ENCODE results near the gene NUAK1.
A peak's percentile ranks its signal among the peaks of the same experiment; 100 is the strongest.
"Not testable (repeated sequence)": the region's sequence is repeated elsewhere in the genome, so short reads cannot be mapped to it uniquely, and the experiment has no call there.

The NUAK1 gene

DNA sequence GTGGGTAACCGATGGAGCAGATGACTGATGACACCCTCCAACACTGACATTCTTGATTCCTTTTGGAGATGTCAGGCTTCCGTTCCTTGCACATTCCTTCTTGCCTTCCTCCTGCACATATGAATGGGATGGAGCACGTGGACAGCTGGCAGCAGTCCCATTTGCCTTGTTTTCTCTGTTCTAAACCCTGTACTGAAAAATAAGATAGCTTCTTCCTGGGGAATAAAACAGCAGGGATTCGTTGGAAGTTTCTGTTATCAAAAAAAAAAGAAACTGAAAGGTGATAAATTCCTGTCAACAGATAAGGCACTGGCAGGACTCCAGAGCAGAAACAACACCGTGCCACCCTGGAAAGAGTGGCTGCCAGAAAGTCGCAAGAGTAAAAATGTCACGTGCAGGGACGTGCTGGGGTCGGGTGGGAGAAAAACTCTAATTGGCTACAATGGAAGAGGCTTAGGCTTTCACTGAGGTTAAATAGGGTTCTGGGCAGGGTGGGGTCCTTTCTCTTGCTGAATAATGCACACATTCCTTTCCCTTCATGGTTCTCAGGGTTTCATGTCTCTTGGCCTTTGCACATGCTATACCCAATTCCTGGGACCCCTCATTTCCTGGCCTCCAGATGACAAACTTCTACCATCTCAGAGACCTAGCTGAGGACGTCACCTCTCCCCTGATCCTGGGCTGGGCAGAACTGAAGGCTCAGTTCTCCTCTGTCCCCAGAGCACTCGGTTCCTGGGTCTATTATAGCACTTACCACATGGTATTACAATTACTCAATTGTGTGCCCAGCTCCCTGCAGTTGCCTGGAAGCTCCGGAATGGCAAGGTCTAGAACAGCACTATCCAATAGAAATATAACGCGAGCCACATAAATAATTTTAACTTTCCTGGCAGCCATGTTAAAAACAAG lies 7.0 kb upstream of the NUAK1 start:
- DNase-seq = no peak

DNA sequence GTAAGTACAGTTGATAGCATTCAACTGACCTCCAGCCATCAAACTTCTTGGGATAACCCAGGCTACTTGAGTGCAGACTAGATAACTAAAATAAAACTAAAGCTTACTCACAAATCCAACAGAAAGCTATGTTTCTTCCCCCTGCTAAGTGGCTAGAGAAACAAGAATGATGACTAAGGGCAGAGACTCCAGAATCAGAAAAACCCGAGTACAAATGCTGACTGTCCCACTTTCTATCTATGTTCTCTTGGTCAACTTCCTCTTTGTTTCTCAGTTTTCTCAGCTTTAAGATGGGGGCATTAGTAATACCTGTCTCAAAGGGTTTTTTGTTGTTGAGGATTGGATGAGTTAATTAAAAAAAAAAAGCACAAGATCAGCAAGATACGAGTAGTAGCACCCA lies 6.1 kb upstream of the NUAK1 start:
- DNase-seq = no peak

GRCh38 chr12:106142591-106143261 lies 4.0 kb upstream of the NUAK1 start:
- DNase-seq = no peak

DNA sequence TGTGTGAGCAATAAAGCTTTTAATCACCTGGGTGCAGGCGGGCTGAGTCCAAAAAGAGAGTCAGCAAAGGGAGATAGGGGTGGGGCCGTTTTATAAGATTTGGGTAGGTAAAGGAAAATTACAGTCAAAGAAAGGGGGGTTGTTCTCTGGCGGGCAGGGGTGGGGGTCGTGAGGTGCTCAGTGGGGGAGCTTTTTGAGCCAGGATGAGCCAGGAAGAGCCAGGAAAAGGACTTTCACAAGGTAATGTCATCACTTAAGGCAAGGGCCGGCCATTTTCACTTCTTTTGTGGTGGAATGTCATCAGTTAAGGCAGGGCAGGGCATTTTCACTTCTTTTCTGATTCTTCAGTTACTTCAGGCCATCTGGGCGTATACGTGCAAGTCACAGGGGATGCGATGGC lies 3.2 kb upstream of the NUAK1 start:
- DNase-seq = not testable (repeated sequence)

- no peak for DNase-seq
Measured at GRCh38 chr12:106141452-106141851, 2.7 kb upstream of the NUAK1 start.

DNA sequence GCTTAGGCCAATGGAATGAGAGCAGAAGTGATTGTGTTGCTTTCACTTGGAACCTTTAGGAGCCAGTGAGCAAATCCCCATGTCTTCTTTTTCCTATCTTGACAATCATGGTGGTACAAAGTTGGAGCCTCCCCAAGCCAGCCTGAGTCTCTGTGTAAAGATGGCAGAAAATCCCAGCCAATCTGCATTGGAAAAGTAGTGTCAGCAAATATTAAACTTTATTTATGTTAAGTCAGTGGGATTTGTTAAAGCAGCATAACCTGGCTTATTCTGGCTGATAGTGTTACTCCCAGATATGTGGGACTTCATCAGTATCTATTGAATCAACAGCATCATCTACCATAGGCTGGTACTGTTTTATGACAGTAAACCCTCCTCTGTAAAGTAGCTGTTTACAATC lies 2.2 kb upstream of the NUAK1 start:
- DNase-seq = no peak

GRCh38 chr12:106140223-106140986 lies 1.7 kb upstream of the NUAK1 start:
- no peak for DNase-seq

DNA sequence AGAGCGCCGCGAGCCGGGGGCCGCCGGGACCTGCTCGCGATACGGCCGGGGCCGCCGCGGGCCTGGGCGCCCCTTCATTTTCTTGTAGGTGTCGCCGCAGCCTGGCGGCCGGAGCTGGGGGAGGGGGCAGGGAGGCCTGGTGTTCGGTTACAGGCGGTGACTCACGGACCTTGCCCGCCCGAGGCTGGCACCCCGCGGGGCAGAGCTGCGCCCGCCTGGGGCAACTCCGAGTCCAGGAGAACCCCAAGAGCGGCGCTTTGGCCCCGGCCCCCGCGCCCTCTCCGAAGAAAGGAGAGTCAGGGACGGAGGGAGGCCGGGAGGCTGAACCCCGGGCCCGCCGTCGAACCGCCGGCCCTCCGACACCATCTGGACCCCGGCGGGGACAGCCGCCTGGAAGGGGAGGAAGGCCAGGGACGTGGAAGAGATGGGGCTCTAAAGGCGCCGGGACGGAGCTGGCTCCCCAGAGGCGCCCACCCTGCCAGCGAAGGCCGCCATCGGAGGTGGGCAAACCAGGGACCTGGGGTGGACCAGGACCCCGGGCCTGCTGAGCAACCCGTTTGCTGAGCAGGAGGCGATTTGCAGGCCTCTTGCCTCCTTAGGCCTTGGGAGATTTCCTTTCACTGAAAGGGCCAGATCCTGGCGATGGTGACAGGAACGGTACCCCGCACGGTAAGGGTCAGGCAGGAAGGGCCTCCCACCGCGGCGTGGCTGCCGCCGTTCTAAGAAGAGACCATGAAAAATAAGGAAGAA lies 843 bp upstream of the NUAK1 start:
- DNase-seq = peak; percentile 8

DNA sequence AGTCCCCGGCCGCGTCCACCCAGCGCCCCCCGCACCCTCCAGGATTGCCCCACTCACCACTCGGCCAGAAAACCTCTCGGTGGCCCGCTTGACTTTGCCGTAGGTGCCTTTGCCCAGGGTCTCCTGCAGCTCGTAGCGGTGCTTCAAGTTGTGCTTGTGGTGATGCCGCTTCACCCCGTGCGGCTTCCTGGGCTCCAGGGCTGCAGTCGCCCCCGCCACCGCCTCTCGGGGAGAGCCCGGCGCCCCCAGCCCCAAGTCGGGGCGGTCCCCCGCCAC lies 459 bp downstream of the NUAK1 start:
- no peak for DNase-seq

DNA sequence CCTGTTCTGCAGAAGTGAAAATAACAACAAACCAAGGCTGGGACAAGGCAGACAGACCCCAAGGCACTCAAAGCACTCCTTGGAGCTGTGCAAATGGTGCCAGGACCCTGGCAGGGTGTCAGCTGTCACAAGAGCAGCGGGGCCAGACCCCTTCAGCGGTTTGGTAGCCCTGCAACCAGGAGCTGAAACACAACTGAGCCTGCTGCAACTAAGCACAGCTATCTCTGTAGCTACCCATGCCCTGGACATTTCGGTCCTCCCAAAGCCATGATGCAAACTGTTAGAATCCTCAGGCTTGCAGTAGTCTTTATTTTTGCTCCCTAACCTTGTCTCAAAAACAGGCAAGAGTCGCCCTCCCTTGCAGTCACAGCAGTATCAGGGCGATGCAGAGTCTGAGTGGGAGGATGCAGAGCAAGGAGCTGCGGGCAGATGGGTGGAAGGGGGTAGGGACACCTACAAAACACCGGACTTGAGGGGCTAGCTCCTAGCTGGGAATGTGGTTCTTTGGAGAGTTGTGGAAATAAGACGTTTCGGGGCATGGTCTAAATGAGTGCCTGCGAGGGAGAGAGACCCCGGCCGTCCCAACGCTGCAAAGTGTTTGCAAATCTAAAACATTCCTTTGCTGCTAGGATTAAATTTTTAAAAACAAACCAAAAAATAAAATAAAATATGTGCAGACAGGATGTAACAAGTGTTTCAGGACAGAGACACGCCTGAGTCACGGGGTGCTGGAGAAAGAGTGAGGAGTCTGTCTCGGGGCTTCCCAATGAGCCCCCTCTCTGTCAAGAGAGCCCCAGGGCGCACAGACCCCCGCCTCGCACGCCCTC lies 1.0 kb downstream of the NUAK1 start:
- DNase-seq = no peak

- DNase-seq = peak; percentile 37
Measured at GRCh38 chr12:106136263-106136662, 2.5 kb downstream of the NUAK1 start.

DNA sequence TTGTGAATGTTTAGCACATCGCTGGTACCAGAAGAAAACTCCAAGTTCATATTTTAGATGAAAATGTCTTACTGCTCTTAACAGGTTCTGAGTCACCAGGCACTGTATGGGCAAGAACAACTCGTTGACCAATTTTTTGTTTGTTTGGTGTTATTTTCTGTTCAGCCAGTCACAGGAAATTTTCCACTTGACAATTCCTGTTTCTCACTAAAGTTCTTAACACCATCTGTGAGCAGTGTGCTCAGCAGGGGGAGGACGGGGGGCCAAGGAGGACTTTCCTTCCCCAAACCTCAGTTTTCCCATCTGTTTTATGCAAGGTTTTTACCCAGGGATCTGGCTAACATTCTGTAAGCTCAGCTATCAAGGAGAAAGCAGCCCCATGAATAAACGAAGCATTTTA lies 3.0 kb downstream of the NUAK1 start:
- no peak for DNase-seq

DNA sequence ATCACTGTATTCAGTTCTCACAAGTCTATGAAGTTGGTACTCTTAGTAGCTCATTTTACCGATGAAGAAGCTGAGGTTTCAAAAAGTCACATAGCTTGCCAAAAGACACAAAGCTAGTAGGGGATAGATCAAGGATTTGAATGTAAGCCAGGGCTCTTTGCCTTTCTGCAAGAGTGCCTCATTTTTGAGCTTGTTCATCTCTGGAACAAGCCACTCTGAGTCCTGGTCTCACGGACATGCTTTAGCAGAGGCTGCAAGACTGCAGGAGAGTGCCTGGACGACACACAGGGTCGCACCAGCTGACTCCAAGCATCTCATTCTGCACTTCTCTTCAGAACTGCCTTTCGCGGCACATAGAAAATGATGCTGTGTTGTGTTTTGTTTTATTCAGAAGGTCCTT lies 3.7 kb downstream of the NUAK1 start:
- no peak for DNase-seq

GRCh38 chr12:106134294-106134949 lies 4.3 kb downstream of the NUAK1 start:
- no peak for DNase-seq

DNA sequence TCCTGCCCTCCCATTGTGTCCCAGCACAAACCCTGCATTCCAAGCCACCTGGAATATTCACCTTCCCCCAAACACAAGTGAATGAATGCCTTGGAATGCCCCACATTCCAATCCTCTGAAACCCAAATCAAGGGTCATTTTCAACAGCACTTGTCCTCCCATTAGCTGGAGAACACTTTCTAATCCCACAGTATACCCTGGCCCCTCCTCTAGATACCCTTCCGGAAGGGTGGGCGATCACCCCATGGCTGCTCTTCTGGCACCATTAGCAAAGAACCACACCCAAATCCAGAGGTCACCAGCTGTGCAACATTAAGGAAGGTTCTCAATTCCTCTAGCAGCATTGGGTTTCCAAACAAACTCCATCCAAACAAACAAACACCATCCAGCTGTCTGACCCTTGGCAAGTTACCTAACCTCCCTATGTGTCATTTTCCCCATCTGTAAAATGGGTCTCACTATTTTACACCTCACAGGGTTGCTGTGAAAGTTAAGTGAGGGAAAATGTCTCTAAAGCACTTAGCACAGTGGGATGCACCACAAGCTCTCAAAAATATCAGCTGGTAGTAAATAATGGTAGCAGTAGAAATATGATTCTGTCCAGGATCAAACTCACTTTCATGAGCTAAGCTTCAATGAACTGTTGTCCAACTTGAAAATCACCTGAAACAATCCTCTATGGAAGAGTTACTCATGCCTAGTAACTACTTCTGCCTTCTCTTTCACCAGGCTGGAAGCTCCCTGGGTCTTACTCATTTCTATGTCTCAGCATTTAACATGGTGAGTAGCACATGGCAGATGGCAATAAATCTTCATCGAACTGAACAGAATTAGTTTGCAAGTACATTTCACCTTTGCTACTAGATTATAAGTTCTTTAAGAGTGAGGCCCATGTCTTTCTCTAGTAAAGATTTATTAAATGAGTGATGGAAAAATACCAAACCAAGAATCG lies 5.3 kb downstream of the NUAK1 start:
- no peak for DNase-seq

- DNase-seq = no peak
Measured at GRCh38 chr12:106132175-106133135, 6.3 kb downstream of the NUAK1 start.

- DNase-seq = no peak
Measured at GRCh38 chr12:106131676-106132075, 7.1 kb downstream of the NUAK1 start.

- no peak for DNase-seq
Measured at GRCh38 chr12:106130474-106131113, 8.2 kb downstream of the NUAK1 start.

Data from CD4-positive, alpha-beta T cell treated with Interferon gamma for 1 hour (primary cell).